Measurements from ENCODE around the gene SPINK5. TPM values are rescaled to one million over a fixed set of nuclear protein-coding genes. Genes with fewer than 3 reads are reported as not detected.

The SPINK5 gene
- total and polyA plus RNA-seq, 2 experiments from 2014 or later, result 3.5 to 6.1 TPM

GRCh38 chr5:148147415-148147814, 83.6 kb downstream of the SPINK5 start:
- Histone ChIP-seq H3K27ac (no peak overlapping the region), H3K4me3 (no peak overlapping the region), H3K36me3 (no peaks in the 10 kb centered on the region), H3K4me1 (ENCODE audit: low read depth) (peaks cover 3% of the 10 kb centered on the region), H3K9me3 (ENCODE audit: low read depth) (no peaks in the 10 kb centered on the region), H3K27me3 (no peaks in the 10 kb centered on the region)
- TF ChIP-seq, protein P1, sequence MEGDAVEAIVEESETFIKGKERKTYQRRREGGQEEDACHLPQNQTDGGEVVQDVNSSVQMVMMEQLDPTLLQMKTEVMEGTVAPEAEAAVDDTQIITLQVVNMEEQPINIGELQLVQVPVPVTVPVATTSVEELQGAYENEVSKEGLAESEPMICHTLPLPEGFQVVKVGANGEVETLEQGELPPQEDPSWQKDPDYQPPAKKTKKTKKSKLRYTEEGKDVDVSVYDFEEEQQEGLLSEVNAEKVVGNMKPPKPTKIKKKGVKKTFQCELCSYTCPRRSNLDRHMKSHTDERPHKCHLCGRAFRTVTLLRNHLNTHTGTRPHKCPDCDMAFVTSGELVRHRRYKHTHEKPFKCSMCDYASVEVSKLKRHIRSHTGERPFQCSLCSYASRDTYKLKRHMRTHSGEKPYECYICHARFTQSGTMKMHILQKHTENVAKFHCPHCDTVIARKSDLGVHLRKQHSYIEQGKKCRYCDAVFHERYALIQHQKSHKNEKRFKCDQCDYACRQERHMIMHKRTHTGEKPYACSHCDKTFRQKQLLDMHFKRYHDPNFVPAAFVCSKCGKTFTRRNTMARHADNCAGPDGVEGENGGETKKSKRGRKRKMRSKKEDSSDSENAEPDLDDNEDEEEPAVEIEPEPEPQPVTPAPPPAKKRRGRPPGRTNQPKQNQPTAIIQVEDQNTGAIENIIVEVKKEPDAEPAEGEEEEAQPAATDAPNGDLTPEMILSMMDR (IDR thresholded peaks at IDR 0.05; ENCODE audit: low read depth, low read length), result no peak
- DNase-seq (ENCODE audit: low read depth in 1 of 2, low spot score in 1 of 2), result no peak

GRCh38 chr5:148151872-148152271, 88.1 kb downstream of the SPINK5 start:
- Histone ChIP-seq H3K4me3 (no peak overlapping the region), H3K27ac (no peak overlapping the region), H3K27me3 (no peaks in the 10 kb centered on the region)

GRCh38 chr5:148152781-148153180, 89.0 kb downstream of the SPINK5 start:
- Histone ChIP-seq H3K9me3 (ENCODE audit: low read depth) (no peaks in the 10 kb centered on the region), H3K4me1 (ENCODE audit: low read depth) (no peaks in the 10 kb centered on the region), H3K27ac (no peak overlapping the region), H3K27me3 (no peaks in the 10 kb centered on the region), H3K4me3 (no peak overlapping the region), H3K36me3 (no peaks in the 10 kb centered on the region)
- no peak for DNase-seq (ENCODE audit: low read depth in 1 of 2, low spot score in 1 of 2)
- TF ChIP-seq, protein P1 (IDR thresholded peaks at IDR 0.05; ENCODE audit: low read depth, low read length), result no peak

More at GRCh38 chr5:148151872-148152271, 88.1 kb downstream of the SPINK5 start:
- TF ChIP-seq, protein P1 (IDR thresholded peaks at IDR 0.05; ENCODE audit: low read depth, low read length), result no peak
- Histone ChIP-seq H3K4me1 (ENCODE audit: low read depth) (no peaks in the 10 kb centered on the region), H3K9me3 (ENCODE audit: low read depth) (no peaks in the 10 kb centered on the region), H3K36me3 (no peaks in the 10 kb centered on the region)
- no peak for DNase-seq (ENCODE audit: low read depth in 1 of 2, low spot score in 1 of 2)

GRCh38 chr5:148156609-148157008, 92.8 kb downstream of the SPINK5 start:
- Histone ChIP-seq H3K4me1 (ENCODE audit: low read depth) (no peaks in the 10 kb centered on the region), H3K36me3 (no peaks in the 10 kb centered on the region), H3K27ac (no peak overlapping the region), H3K27me3 (no peaks in the 10 kb centered on the region), H3K9me3 (ENCODE audit: low read depth) (no peaks in the 10 kb centered on the region), H3K4me3 (no peak overlapping the region)
- TF ChIP-seq, protein P1 (IDR thresholded peaks at IDR 0.05; ENCODE audit: low read depth, low read length), result no peak
- DNase-seq (ENCODE audit: low read depth in 1 of 2, low spot score in 1 of 2), result no peak

DNA sequence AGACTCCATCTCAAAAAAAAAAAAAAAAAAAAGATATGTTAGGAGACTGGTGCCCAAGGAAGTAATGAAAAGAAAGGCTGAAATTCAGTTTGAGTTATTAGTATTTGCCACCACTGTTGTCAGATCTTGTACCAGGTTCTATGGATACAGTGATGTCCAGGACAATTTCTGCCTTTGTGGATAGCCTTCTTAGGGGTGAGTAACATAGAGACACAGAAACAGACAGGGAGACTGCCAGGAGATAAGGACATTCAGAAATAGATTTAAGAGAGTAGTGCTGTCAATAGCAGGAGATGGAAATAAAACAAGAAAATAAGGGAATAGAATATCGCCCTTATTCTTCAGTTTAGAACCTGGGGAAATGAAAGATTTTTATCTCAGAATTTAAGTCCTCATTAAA, 98.3 kb downstream of the SPINK5 start:
- TF ChIP-seq, protein P1 (IDR thresholded peaks at IDR 0.05; ENCODE audit: low read depth, low read length), result no peak
- peak in 1 of 2 donors; percentile 3 for DNase-seq (ENCODE audit: low read depth in 1 of 2, low spot score in 1 of 2)
- H3K27me3 ChIP-seq, result no peaks in the 10 kb centered on the region
- peak overlapping the region; percentile 38 for H3K27ac ChIP-seq
- no peaks in the 10 kb centered on the region for H3K36me3 ChIP-seq
- peaks cover 8% of the 10 kb centered on the region for H3K4me1 ChIP-seq (ENCODE audit: low read depth)
- H3K4me3 ChIP-seq, result no peak overlapping the region
- no peaks in the 10 kb centered on the region for H3K9me3 ChIP-seq (ENCODE audit: low read depth)

GRCh38 chr5:148163345-148163744, 99.6 kb downstream of the SPINK5 start:
- no peaks in the 10 kb centered on the region for H3K9me3 ChIP-seq (ENCODE audit: low read depth)
- TF ChIP-seq, protein P1 (IDR thresholded peaks at IDR 0.05; ENCODE audit: low read depth, low read length), result no peak
- no peak for DNase-seq (ENCODE audit: low read depth in 1 of 2, low spot score in 1 of 2)
- no peak overlapping the region for H3K27ac ChIP-seq
- no peak overlapping the region for H3K4me3 ChIP-seq
- H3K27me3 ChIP-seq, result no peaks in the 10 kb centered on the region
- peaks cover 8% of the 10 kb centered on the region for H3K4me1 ChIP-seq (ENCODE audit: low read depth)
- no peaks in the 10 kb centered on the region for H3K36me3 ChIP-seq

All from cardiac muscle cell (in vitro differentiated cells and primary cell).